ENCODE measurements around the gene WWOX.
A peak's percentile ranks its signal among the peaks of the same experiment; 100 is the strongest.

WWOX gene

GRCh38 chr16:78906135-78906534 lies 806.7 kb downstream of the WWOX start:
- H2BK5ac ChIP-seq (ENCODE audit: low read length): peak overlapping the region; percentile 91

GRCh38 chr16:78909226-78909625 lies 809.8 kb downstream of the WWOX start:
- Histone ChIP-seq H3K27ac (ENCODE audit: low read depth, low read length) (no peak overlapping the region), H3K36me3 (ENCODE audit: control insufficient read depth, insufficient read depth, low read length) (no peaks in the 10 kb centered on the region), H3K56ac (ENCODE audit: low read length) (no peak overlapping the region), H3K79me1 (ENCODE audit: low read length) (no peaks in the 10 kb centered on the region), H3K18ac (ENCODE audit: low read length) (no peak overlapping the region), H3K4me1 (ENCODE audit: control insufficient read depth, low read depth, low read length) (peaks cover 8% of the 10 kb centered on the region), H2AK5ac (ENCODE audit: low read length) (no peak overlapping the region), H3K27me3 (ENCODE audit: insufficient read depth, low read length, poor library complexity) (no peaks in the 10 kb centered on the region), H4K5ac (ENCODE audit: low read length) (no peak overlapping the region), H2BK120ac (ENCODE audit: low read depth, low read length) (peak overlapping the region; percentile 21), H3K4me3 (ENCODE audit: low read length) (no peak overlapping the region), H2BK5ac (ENCODE audit: low read length) (no peak overlapping the region), H3K79me2 (ENCODE audit: control insufficient read depth, insufficient read depth, low read length) (no peaks in the 10 kb centered on the region), H3K9ac (ENCODE audit: low read length) (no peak overlapping the region), H3K4ac (ENCODE audit: low read depth, low read length) (no peak overlapping the region), H3K23ac (ENCODE audit: low read length) (no peak overlapping the region), H3K4me2 (ENCODE audit: low read length) (no peak overlapping the region), H2BK15ac (replicated peaks; ENCODE audit: low read depth) (no peak overlapping the region), H4K8ac (ENCODE audit: low read depth, low read length) (peak overlapping the region; percentile 31)
- DNase-seq: no peak
- WGBS (ENCODE audit: extremely low coverage, insufficient coverage, low lambda C conversion rate): no CpG with 5 or more reads among the region's 5 CpGs

More at GRCh38 chr16:78906135-78906534, 806.7 kb downstream of the WWOX start:
- H2BK15ac ChIP-seq (replicated peaks; ENCODE audit: low read depth): no peak overlapping the region
- H4K5ac ChIP-seq (ENCODE audit: low read length): peak overlapping the region; percentile 74
- H3K9ac ChIP-seq (ENCODE audit: low read length): peak overlapping the region; percentile 31
- peak overlapping the region; percentile 89 for H3K4ac ChIP-seq (ENCODE audit: low read depth, low read length)
- H3K4me2 ChIP-seq (ENCODE audit: low read length): peak overlapping the region; percentile 39
- no peak overlapping the region for H3K4me3 ChIP-seq (ENCODE audit: low read length)
- H3K4me1 ChIP-seq (ENCODE audit: control insufficient read depth, low read depth, low read length): peaks cover 8% of the 10 kb centered on the region
- H3K27ac ChIP-seq (ENCODE audit: low read depth, low read length): peak overlapping the region; percentile 90
- peak overlapping the region; percentile 96 for H4K8ac ChIP-seq (ENCODE audit: low read depth, low read length)
- peak overlapping the region; percentile 65 for H3K18ac ChIP-seq (ENCODE audit: low read length)
- H2AK5ac ChIP-seq (ENCODE audit: low read length): no peak overlapping the region
- peak overlapping the region; percentile 82 for H2BK120ac ChIP-seq (ENCODE audit: low read depth, low read length)
- H3K27me3 ChIP-seq (ENCODE audit: insufficient read depth, low read length, poor library complexity): no peaks in the 10 kb centered on the region
- H3K79me1 ChIP-seq (ENCODE audit: low read length): no peaks in the 10 kb centered on the region
- peak overlapping the region; percentile 79 for H3K56ac ChIP-seq (ENCODE audit: low read length)
- DNase-seq: peak; percentile 97
- H3K79me2 ChIP-seq (ENCODE audit: control insufficient read depth, insufficient read depth, low read length): no peaks in the 10 kb centered on the region
- no peaks in the 10 kb centered on the region for H3K36me3 ChIP-seq (ENCODE audit: control insufficient read depth, insufficient read depth, low read length)
- no peak overlapping the region for H3K23ac ChIP-seq (ENCODE audit: low read length)
- WGBS (ENCODE audit: extremely low coverage, insufficient coverage, low lambda C conversion rate): no CpG with 5 or more reads among the region's 3 CpGs

GRCh38 chr16:78915811-78916345 lies 816.4 kb downstream of the WWOX start:
- no peak overlapping the region for H2BK120ac ChIP-seq (ENCODE audit: low read depth, low read length)
- H2AK5ac ChIP-seq (ENCODE audit: low read length): no peak overlapping the region
- H3K4ac ChIP-seq (ENCODE audit: low read depth, low read length): no peak overlapping the region
- no peaks in the 10 kb centered on the region for H3K36me3 ChIP-seq (ENCODE audit: control insufficient read depth, insufficient read depth, low read length)
- H3K79me2 ChIP-seq (ENCODE audit: control insufficient read depth, insufficient read depth, low read length): no peaks in the 10 kb centered on the region
- H3K27me3 ChIP-seq (ENCODE audit: insufficient read depth, low read length, poor library complexity): no peaks in the 10 kb centered on the region
- no peak overlapping the region for H4K5ac ChIP-seq (ENCODE audit: low read length)
- no peak overlapping the region for H4K8ac ChIP-seq (ENCODE audit: low read depth, low read length)
- H3K23ac ChIP-seq (ENCODE audit: low read length): no peak overlapping the region
- no peak overlapping the region for H2BK5ac ChIP-seq (ENCODE audit: low read length)
- H2BK15ac ChIP-seq (replicated peaks; ENCODE audit: low read depth): no peak overlapping the region
- peak; percentile 76 for DNase-seq
- H3K4me1 ChIP-seq (ENCODE audit: control insufficient read depth, low read depth, low read length): no peaks in the 10 kb centered on the region
- H3K79me1 ChIP-seq (ENCODE audit: low read length): no peaks in the 10 kb centered on the region
- H3K4me2 ChIP-seq (ENCODE audit: low read length): no peak overlapping the region
- H3K27ac ChIP-seq (ENCODE audit: low read depth, low read length): no peak overlapping the region
- H3K18ac ChIP-seq (ENCODE audit: low read length): no peak overlapping the region
- H3K56ac ChIP-seq (ENCODE audit: low read length): no peak overlapping the region
- H3K4me3 ChIP-seq (ENCODE audit: low read length): no peak overlapping the region
- WGBS (ENCODE audit: extremely low coverage, insufficient coverage, low lambda C conversion rate): no CpG with 5 or more reads among the region's 9 CpGs
- no peak overlapping the region for H3K9ac ChIP-seq (ENCODE audit: low read length)

GRCh38 chr16:78916928-78917545 lies 817.6 kb downstream of the WWOX start:
- peak overlapping the region; percentile 36 for H3K4ac ChIP-seq (ENCODE audit: low read depth, low read length)

GRCh38 chr16:78918805-78919305 lies 819.4 kb downstream of the WWOX start:
- WGBS (ENCODE audit: extremely low coverage, insufficient coverage, low lambda C conversion rate): no CpG with 5 or more reads among the region's 8 CpGs
- no peaks in the 10 kb centered on the region for H3K79me2 ChIP-seq (ENCODE audit: control insufficient read depth, insufficient read depth, low read length)
- no peak overlapping the region for H3K4me2 ChIP-seq (ENCODE audit: low read length)
- H2BK15ac ChIP-seq (replicated peaks; ENCODE audit: low read depth): no peak overlapping the region
- no peak overlapping the region for H2AK5ac ChIP-seq (ENCODE audit: low read length)
- no peak overlapping the region for H2BK5ac ChIP-seq (ENCODE audit: low read length)
- H3K36me3 ChIP-seq (ENCODE audit: control insufficient read depth, insufficient read depth, low read length): no peaks in the 10 kb centered on the region
- H4K8ac ChIP-seq (ENCODE audit: low read depth, low read length): no peak overlapping the region
- no peak overlapping the region for H3K4me3 ChIP-seq (ENCODE audit: low read length)
- H3K56ac ChIP-seq (ENCODE audit: low read length): no peak overlapping the region
- H3K9ac ChIP-seq (ENCODE audit: low read length): no peak overlapping the region
- no peak overlapping the region for H3K18ac ChIP-seq (ENCODE audit: low read length)
- no peaks in the 10 kb centered on the region for H3K79me1 ChIP-seq (ENCODE audit: low read length)
- DNase-seq: no peak
- no peaks in the 10 kb centered on the region for H3K4me1 ChIP-seq (ENCODE audit: control insufficient read depth, low read depth, low read length)
- H3K27ac ChIP-seq (ENCODE audit: low read depth, low read length): no peak overlapping the region
- no peak overlapping the region for H3K4ac ChIP-seq (ENCODE audit: low read depth, low read length)
- no peak overlapping the region for H4K5ac ChIP-seq (ENCODE audit: low read length)
- H2BK120ac ChIP-seq (ENCODE audit: low read depth, low read length): no peak overlapping the region
- no peak overlapping the region for H3K23ac ChIP-seq (ENCODE audit: low read length)
- no peaks in the 10 kb centered on the region for H3K27me3 ChIP-seq (ENCODE audit: insufficient read depth, low read length, poor library complexity)

More at GRCh38 chr16:78916928-78917545, 817.6 kb downstream of the WWOX start:
- Histone ChIP-seq H3K18ac (ENCODE audit: low read length) (no peak overlapping the region), H2AK5ac (ENCODE audit: low read length) (no peak overlapping the region), H2BK5ac (ENCODE audit: low read length) (no peak overlapping the region), H3K79me2 (ENCODE audit: control insufficient read depth, insufficient read depth, low read length) (no peaks in the 10 kb centered on the region), H3K4me3 (ENCODE audit: low read length) (no peak overlapping the region), H4K5ac (ENCODE audit: low read length) (no peak overlapping the region), H3K27ac (ENCODE audit: low read depth, low read length) (peak overlapping the region; percentile 43), H2BK15ac (replicated peaks; ENCODE audit: low read depth) (no peak overlapping the region), H4K8ac (ENCODE audit: low read depth, low read length) (no peak overlapping the region), H3K23ac (ENCODE audit: low read length) (no peak overlapping the region), H3K9ac (ENCODE audit: low read length) (no peak overlapping the region), H3K36me3 (ENCODE audit: control insufficient read depth, insufficient read depth, low read length) (no peaks in the 10 kb centered on the region), H3K4me2 (ENCODE audit: low read length) (no peak overlapping the region), H3K4me1 (ENCODE audit: control insufficient read depth, low read depth, low read length) (no peaks in the 10 kb centered on the region), H3K79me1 (ENCODE audit: low read length) (no peaks in the 10 kb centered on the region), H3K56ac (ENCODE audit: low read length) (no peak overlapping the region), H3K27me3 (ENCODE audit: insufficient read depth, low read length, poor library complexity) (no peaks in the 10 kb centered on the region), H2BK120ac (ENCODE audit: low read depth, low read length) (no peak overlapping the region)
- peak; percentile 33 for DNase-seq
- WGBS (ENCODE audit: extremely low coverage, insufficient coverage, low lambda C conversion rate): no CpG with 5 or more reads among the region's 7 CpGs

Data from mesendoderm (in vitro differentiated cells).